ENCODE data around the gene SLFN13.

GRCh38 chr17:35448214-35448898 is at the start of gene SLFN13:
- TF ChIP-seq EZH2 (IDR thresholded peaks at IDR 0.05; ENCODE audit: borderline replicate concordance) (no peak), CTCF (IDR thresholded peaks at IDR 0.05; ENCODE audit: poor library complexity) (no peak), EZH2phosphoT487 (IDR thresholded peaks at IDR 0.05; ENCODE audit: low read depth, severe bottlenecking, unreplicated experiment) (no peak)

All from hepatocyte (in vitro differentiated cells).